B cell (primary cell): ENCODE results near the gene BCL2L11.

Experiments
- EZH2 ChIP-seq: IDR thresholded peaks from 2 replicates; pipeline ENCODE4 v1.6.1; 2012; ENCODE audit warnings: borderline replicate concordance, low read depth, mild to moderate bottlenecking, moderate library complexity, low read length; ENCODE audit not compliant: insufficient read depth, poor library complexity, severe bottlenecking
- TF ChIP-seq, protein P1 (sequence below): fragments of 200-600 bp; IDR thresholded peaks from one replicate; pipeline ENCODE4 v1.8.0; 2022; ENCODE audit warnings: antibody characterized with exemption, mild to moderate bottlenecking

DNA sequence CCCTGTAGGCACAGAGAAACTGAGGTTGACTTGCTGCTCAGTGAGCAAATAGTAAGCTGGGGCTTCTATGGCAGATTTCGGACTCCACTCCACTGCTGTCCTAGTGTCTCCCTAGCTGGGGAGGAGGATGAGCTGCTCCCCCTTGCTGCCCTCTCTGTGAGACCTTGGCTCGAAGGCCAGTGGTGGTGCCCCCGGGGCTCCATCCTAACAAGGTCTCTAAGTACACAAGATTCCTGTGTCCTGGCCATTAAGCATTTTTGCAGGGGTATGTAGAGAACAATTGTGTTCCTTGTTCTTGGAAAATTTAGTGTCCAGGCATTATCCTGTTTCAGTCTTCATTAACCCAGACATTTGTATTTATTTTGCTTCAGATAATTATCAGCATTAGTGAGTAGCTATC lies 21.3 kb upstream of the BCL2L11 start:
- no peak for TF ChIP-seq EZH2
- TF ChIP-seq, protein P1, sequence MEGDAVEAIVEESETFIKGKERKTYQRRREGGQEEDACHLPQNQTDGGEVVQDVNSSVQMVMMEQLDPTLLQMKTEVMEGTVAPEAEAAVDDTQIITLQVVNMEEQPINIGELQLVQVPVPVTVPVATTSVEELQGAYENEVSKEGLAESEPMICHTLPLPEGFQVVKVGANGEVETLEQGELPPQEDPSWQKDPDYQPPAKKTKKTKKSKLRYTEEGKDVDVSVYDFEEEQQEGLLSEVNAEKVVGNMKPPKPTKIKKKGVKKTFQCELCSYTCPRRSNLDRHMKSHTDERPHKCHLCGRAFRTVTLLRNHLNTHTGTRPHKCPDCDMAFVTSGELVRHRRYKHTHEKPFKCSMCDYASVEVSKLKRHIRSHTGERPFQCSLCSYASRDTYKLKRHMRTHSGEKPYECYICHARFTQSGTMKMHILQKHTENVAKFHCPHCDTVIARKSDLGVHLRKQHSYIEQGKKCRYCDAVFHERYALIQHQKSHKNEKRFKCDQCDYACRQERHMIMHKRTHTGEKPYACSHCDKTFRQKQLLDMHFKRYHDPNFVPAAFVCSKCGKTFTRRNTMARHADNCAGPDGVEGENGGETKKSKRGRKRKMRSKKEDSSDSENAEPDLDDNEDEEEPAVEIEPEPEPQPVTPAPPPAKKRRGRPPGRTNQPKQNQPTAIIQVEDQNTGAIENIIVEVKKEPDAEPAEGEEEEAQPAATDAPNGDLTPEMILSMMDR, result no peak
